ENCODE results near the gene HNF4A.
"Not testable (repeated sequence)": the region's sequence is repeated elsewhere in the genome, so short reads cannot be mapped to it uniquely, and the experiment has no call there.

The HNF4A gene

DNA sequence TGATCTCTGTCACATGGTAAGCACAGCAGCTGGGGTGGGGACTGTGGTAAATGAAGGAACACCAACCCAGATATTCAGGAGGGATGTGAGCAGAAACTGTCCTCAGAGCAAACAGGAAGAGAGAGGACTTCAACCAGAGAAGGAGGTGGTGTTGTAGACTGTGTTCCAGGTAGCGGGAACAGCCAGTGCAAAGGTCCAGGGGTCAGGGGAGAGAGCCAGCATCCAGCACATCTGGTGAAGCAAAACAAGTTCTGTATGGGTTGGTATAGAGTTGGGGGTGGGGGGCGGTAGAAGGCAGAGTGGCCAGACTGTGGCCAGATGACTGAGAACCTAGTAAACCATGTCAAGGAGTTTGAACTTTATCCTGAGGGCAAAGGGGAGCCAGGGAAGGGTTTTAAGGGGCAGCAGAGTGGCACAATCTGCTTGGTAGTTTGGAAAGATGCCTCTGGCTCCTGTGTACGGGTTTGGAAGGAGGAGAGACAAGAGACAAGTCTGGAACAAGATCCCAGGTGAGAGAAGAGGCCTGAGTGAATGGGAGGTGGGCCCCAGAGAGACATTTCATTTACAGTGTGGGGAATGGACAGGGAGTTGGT is 92.4 kb downstream of the HNF4A start:
- DNase-seq = no peak

DNA sequence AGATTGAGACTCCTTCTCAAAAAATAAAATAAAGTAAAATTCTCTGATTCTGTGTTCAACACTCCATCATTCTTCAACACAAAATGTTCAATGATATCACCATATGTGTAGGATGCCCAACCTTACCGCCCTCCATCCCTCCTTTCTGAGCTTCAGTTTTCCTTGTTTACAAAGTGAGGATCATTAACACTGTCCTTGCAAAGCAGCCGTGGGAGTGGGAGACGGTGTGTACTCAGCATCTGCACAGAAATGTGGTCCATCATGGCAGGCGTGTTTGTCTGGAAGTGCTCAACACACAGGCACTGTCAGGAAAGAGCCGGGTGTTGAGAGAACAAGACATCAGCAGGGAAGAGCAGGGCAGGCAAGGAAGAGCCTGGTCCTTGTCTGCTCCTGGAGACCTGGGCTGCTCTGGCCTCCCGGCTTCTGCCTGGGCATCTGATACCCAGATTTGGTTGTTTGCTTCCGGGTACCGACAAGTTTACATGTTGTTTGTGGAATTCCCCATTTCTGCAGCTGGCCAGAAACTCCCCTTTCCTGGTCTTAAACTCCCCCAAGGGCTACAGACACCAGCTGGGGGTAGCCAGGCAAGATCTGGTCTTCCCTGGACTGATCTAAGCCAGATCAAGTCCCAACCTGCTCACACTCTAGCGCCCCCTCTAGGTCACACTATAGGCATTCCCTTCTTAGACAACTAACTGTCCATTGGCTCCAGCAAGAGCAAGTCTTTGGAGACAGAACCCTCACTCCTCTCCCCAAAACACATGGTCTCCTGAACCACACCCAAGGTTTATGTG is 93.5 kb downstream of the HNF4A start:
- DNase-seq = no peak

DNA sequence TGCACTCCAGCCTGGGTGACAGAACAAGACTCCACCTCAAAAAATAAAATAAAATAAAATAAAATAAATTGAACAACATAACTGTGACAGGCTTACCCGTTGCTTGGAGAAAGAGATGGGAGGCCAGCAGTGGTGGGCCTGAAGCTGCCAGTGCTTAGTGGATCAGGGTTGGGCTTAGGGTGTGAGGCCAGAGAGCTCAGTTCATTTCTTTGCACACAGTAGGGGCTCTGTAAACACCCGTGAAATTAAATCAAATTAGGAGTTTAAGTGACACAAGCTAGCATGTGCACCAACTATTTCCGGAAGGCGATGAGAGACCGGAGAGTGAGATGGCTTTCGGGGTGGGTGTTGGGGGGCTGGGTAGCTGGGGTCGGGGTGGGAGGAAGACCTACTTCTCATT is 94.4 kb downstream of the HNF4A start:
- no peak for DNase-seq

DNA sequence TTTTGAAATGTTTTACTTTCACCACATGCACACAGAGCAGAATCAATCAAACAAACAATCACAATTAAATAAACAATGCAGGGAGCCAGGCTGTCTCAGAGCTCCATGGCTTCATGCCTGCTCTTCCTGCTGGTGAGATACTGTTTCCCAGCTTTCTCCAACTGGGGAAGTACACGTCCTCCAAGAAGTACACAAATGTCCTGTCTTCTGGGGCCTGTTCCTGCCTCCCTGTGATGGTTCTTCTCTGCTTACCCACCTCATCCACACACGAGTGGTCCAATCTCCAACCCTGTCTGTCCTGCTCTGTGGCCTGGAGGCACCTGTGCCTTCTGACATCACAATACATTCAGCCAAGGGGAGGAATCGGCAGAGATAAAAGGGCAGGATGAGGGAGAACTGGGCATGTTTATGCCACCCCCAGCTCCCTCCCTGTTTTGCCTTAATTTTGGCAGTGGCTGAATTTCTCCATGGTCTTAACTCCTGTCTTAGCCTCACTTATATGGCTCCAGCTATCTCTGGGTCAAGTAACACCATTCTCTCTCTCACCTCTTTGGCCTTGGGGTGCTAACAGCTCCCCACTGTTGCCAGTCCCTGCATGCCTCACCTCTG is 94.9 kb downstream of the HNF4A start:
- no peak for DNase-seq

DNA sequence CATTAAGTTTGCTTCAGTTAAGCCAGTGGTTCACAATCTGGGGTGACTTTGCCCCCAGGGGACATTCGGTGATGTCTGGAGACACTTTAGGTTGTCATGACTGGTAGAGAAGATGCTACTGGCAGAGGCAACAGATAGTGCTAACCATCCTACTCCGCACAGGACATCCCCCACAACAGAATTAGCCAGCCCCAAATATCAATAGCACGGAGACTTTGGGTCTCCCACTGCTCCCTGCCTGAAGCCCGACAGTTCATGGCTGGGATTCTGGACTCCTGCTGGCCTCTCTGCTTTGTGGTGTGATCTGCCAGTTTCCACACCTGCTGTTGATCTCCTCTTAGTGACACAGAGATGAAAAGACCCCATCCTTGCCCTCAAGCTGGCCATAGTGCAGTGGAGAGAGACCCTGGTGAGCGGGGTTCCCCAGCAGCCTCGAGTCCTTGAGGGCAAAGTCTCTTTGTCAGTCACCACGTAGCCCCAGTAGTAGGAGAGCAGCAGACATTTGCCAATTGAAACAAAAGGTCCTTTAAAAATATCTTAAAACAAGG is 95.5 kb downstream of the HNF4A start:
- no peak for DNase-seq

DNA sequence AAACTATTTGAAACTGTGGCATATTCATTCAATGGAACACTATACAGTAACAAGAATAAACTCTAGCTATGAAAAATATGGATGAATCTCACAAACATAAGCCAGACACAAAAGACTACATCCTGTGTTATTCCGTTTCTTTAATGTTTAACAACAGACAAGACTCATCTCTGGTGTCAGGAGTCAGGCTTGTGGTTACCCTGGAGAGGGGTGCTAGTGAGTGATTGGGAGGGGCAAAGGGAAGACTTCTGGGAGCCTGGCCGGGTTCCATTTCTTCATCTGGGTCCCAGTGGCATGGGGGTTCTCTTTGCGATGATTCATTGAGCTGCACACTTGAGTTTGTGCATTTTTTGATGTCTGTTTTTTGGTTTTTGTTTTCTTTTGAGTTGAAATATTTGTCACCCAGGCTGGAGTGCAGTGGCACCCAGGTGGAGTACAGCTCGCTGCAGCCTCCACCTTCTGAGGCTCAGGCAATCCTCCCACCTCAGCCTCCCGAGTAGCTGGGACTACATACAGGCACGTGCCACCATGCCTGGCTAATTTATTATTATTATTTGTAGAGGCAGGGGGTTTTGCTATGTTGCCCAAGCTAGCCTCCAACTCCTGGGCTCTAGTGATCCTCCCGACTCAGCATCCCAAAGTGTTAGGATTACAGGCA is 98.9 kb downstream of the HNF4A start:
- no peak for DNase-seq

DNA sequence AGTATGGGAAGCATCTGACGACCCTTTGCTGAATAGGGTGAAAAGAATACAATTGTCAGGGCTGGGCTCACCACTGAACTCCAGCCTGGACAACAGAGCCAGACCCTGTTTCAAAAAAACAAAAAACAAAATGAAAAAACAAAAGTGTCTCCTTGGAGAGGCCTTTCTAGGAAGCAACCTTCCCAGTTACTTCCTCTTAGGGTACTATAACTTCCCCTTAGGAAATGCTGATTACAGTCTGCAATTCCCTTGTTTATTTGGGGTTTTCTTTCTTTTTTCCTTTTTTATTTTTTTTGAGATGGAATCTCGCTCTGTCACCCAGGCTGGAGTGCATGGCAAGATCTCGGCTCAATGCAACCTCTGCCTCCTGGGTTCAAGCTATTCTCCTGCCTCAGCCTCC is 99.6 kb downstream of the HNF4A start:
- no peak for DNase-seq

DNA sequence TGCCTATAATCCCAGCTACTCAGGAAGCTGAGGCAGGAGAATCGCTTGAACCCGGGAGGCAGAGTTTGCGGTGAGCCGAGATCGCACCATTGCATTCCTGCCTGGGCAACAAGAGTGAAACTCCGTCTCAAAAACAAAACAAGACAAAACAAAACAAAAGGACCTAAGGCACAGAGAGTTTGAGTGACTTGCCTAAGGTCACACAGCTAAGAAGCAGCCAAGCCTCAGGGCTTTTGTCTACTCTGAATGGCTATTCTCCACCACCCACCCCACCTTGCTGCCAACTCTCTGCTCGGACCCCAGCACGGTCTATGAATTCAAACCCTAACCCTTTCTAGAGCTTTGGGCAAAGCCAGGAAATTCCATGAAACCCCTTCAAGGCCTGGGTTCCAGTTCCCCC is 101.1 kb downstream of the HNF4A start:
- DNase-seq = no peak

DNA sequence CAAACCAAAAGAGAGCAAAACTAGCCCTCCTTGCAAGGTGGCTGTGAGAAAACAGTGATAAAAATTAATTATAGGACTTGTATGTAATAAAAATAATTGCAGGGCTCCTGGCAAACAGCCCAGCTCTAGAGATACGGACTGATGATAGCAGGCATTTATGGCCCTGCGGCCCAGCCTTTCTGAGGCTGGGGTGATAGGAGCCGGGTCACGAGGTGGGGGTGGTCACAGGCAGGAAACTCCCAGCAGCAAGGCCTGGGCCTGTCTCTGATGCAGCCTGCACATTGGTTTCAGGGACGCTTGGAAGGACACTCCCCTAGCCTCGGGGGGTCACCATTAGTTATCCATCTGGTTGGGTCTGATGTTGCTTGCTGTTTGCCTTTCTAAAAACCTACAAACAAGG is 101.5 kb downstream of the HNF4A start:
- no peak for DNase-seq

DNA sequence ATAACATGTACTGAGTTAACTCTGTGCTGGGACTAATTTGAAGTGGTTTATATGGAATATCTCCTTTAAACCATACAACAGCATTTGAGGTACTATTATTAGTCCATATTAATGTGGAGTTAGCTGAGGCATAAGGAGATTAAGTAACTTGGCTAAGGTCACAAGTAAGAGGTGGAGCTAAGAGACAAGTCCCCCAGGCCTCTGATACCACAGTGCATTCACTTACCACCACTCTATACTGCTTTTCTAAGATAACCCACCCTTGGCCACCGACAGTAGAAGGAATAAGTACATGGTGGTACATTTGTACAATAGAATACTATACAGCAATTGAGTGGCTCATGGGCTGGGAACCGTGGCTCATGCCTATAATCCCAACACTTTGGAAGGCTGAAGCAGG is 103.8 kb downstream of the HNF4A start:
- DNase-seq = no peak

DNA sequence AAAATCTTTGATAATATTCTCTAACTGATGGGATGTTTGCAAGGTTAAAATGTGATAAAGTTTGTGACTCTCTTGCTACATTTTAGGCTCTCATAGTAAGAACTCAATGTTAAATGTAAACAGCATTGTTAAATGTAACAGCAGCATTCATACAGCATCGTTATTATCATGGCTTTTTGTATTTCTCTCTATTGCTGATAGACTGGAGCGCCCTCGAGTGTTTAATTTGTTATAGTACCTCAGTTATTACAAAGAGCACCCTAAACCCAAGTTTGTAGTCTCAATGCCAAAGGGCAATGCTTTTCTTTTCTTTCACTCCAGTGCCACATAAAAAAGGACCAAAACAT is 105.3 kb downstream of the HNF4A start:
- DNase-seq = peak; percentile 22

DNA sequence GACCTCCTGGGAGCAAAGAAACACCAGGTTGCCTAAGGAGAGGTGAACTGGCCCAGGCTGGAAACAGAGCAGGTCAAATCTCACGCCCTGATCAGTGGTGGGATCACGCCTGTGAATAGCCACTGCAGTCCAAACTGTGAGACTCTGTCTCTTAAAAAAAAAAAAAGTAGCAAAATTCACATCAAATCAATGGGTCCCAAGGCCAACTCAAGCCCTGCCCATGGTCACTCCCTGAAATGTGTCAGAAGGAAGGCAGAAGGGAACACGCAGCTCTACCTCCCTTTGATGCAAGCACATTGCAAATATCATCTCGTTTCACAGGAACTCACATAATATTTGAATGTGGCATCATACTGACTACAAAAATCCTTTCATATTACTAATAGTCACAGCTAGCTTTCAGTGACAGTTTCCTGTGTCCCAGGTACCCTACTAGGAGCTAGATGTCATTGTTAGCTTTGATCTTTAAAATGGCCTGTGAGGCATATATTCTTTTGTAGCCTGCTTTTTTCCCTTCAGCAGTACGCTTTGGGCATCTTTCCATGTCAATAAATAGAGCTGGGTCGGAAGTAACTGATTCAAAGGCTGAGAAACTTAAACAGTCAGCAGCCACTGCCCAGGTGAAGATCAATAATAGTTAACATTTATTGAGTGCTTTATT is 105.8 kb downstream of the HNF4A start:
- no peak for DNase-seq

DNA sequence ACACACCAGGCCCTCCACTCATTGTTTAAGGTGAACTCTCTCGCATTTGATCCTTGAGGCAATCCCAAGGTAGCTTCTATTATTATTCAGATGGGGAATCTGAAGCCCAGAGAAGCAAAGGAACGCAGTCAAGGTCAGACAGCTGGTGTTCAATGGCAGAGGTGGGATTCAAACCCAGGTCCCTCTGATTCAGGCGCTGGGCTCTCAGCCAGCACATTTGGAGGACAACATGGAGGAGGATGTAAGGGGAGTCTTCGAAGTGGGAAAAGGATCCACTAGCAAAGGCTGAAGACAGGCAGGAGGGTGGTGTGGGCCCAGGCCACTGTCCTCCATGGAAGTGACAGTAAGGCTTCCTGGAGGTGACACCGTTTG is 106.3 kb downstream of the HNF4A start:
- no peak for DNase-seq

DNA sequence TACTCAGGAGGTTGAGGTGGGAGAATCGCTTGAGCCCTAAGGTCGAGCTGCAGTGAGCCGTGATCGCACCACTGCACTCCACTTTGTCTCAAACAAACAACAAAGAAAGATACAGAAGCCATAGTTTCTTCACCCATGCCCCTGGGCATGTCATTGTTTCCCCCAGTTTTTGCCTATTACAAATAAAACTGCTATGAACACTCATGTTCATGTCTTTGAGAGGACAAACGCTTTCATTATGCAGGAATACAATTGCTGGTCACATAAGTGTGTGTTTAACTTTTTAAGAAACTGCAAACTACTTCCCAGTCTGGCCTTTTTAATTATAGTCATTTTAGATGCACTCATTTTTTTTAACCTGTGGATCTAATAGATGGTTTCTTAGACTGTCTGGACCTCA is 108.0 kb downstream of the HNF4A start:
- DNase-seq = no peak

DNA sequence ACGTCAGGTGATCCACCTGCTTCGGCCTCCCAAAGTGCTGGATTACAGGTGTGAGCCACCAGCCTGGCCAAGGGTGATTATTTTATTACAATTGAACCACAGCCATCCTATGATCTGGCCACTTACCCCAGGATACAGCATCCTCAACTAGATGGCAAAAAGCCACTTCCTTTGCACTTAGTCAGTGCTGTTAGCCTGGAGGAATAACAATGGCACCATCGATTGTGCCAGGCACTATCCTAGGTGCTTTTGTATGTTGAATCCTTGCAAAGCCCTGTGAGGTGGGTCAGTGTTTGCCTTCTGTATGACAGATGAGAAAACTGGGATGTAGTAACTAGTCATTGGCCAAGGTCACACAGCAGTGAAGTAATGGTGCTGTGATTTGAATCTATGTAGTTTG is 109.0 kb downstream of the HNF4A start:
- DNase-seq = no peak

DNA sequence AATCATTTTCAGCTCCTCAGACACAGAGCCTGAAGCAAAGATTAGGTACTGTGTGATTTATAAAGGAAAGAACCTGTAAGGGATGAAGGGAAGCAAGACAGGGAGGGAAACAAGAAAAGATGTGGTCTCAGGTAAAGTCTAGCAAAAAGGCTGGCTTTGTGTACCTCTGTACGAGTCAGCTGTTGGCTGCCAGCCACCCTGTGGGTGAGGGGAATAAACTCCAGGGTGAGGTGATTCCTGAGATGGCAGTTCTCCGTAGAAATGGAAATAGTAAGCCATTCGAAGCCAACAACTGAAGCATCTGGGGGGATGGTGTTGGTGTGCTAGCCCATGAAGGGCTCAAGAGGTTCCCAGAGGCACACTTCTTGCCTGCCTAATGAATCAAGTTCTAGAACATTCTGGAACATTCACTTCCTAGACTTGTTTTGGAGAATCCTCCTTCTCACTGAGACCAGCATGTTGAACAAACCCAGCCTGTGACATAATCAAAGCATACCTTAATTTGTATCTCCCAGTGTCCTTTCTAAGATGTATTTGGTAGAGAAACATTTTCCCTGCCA is 109.6 kb downstream of the HNF4A start:
- DNase-seq = no peak

DNA sequence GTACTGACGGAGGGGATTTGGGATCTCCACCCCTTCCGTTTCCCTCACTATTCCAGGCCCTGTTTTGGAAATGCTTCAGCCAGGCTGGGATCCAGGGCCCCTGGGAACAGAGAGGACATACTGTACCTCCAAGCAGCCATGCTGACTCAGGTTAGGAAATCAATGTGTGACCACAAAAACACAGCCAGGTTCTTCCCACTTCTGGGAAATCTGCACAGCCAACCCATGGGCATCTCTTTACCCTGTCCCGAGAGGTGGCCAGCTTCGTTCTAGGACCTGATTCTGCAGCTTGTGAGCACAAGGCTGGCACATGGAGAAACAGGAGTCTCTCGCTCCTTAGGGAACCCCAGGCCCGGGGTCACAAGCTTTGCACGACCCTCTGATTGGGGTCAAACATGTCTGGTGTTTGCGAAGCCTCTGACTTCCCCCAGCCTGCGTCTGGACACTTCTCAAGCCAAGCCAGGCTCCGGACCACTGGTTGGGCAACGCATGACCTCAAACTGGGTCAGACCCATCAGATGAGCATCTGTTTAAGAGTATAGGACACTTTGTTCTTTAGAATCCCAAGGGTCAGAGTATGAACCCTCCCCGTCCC is 111.9 kb downstream of the HNF4A start:
- no peak for DNase-seq

DNA sequence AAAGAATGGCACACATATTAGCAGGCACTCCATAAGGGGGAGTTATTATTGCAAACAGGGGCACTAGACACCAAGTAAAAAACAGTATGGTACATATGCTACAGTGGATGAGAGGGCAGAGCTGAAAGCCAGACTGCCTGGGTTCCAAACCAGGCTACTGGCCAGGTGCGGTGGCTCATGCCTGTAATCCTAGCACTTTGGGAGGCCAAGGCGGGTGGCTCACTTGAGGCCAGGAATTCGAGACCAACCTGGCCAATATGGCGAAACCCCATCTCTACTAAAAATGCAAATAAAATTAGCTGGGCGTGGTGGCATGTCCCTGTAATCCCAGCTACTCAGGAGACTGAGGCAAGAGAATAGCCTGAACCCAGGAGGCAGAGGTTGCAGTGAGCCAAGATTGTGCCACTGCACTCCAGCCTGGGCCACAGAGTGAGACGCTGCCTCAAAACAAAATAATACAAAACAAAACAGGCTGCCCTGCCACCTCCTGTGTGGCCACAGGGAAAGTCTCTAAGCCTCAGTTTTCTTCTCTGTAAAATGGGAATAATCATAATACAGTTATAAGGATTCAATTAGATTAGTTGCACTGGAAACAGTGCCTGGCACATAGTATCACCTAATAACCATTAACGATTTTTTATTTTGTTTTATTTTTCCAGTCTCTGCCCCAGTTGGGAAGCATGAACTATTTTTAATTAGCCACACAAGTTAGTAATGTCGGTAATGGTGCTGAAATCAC is 112.7 kb downstream of the HNF4A start:
- DNase-seq = no peak

DNA sequence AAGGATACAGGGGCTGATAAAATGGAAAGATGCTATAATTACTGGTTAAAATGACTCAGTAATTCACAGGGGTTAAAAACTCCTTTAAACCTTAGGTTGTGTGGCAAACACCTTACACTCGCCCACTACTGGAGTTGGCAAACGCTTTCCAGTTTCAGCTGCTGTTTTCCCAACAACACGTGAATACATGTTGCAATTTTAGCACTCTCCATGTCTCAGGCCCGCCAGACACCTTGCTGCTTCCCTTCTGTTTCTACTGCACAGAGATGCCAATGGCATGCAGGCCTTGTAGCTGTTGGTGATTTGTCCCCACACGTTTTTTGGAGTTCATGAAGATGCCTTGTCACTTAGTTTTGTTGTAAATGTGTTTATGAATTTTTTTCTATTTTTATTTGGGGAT is 114.8 kb downstream of the HNF4A start:
- DNase-seq = no peak

DNA sequence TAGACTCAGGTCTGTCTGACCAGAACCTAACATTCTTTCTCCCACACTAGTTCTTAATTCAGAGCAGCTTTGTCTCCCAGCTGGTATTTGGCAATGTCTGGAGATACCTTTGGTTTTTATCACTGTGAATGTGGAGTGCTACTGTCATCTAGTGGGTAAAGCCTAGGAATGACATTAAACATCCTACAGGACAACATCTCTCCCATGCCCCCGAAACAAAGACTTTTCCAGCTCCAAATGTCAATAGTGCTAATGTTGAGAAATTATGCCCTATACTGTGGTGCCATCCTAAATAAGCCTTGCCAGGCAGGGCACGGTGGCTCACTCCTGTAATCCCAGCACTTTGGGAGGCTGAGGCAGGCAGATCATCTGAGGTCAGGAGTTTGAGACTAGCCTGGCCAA is 116.0 kb downstream of the HNF4A start:
- no peak for DNase-seq

DNA sequence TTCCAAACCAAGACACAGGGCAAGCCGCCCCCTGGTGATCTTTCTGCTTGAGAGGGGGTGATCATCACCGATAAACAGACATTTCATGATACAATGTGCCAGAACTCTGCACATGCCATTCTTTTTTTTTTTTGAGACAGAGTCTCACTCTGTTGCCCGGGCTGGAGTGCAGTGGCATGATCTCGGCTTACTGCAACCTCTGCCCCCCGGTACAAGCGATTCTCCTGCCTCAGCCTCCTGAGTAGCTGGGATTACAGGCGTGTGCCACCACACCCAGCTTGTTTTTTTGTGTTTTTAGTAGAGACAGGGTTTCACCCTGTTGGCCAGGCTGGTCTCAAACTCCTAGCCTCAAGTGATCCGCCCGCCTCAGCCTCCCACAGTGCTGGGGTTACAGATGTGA is 116.8 kb downstream of the HNF4A start:
- not testable (repeated sequence) for DNase-seq

DNA sequence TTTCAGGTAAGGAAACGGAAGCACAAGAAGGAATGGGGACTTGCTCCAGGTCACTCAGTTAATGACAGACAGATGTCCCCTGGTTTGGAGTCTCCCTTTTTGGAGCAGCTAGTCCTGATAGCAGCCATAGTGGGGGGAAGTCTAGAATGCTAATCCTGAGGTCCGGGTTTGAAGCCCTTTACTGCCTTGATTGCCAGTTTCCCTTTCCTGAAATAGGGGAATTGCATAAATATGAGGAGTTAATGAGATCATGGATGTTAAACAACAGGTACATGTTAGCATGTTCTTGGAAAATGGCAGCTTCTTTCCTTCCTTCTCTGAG is 119.8 kb downstream of the HNF4A start:
- DNase-seq = no peak

Measured in NCI-H226 (cell line).